ENCODE data around the gene SLC12A8.

SLC12A8 gene

GRCh38 chr3:125107861-125108567, 104.5 kb downstream of the SLC12A8 start:
- Histone ChIP-seq H3K4me3 (ENCODE audit: low read length in 2 of 2) (no peak overlapping the region), H3K9ac (ENCODE audit: low read depth, low read length, poor library complexity) (no peak overlapping the region), H2BK12ac (ENCODE audit: low read length) (no peak overlapping the region), H2AFZ (ENCODE audit: low read length) (no peak overlapping the region), H2BK15ac (ENCODE audit: low read length) (no peak overlapping the region), H3K27ac (replicated peaks; ENCODE audit: low read length) (no peak overlapping the region), H3K4me1 (ENCODE audit: control insufficient read depth in 2 of 2, insufficient read depth in 1 of 2, low read depth in 1 of 2, low read length in 2 of 2) (peaks cover 2 to 4% of the 10 kb centered on the region in 2 donors), H2BK5ac (ENCODE audit: low read length) (no peak overlapping the region), H3K18ac (ENCODE audit: low read length) (no peak overlapping the region), H4K91ac (ENCODE audit: low read depth, low read length, poor library complexity) (peak overlapping the region; percentile 68), H4K8ac (ENCODE audit: low read depth, low read length) (no peak overlapping the region), H3K79me1 (ENCODE audit: low read depth, low read length) (no peaks in the 10 kb centered on the region), H2BK120ac (ENCODE audit: low read depth, low read length) (no peak overlapping the region), H3K27me3 (ENCODE audit: control insufficient read depth in 3 of 3, insufficient read depth in 3 of 3, low read depth in 1 of 3, low read length in 3 of 3) (no peaks in the 10 kb centered on the region), H3K9me3 (replicated peaks in 1 of 2; ENCODE audit: control insufficient read depth in 2 of 2, insufficient read depth in 1 of 2, low read depth in 1 of 2, low read length in 2 of 2) (peaks cover 0 to 15% of the 10 kb centered on the region in 2 donors), H2AK5ac (ENCODE audit: low read depth, low read length) (no peak overlapping the region), H3K4me2 (ENCODE audit: insufficient read depth, low read length, poor library complexity, severe bottlenecking) (no peak overlapping the region), H3K4ac (ENCODE audit: low read length) (no peak overlapping the region), H3K36me3 (replicated peaks in 1 of 2; ENCODE audit: control insufficient read depth in 2 of 2, insufficient read depth in 2 of 2, low read length in 2 of 2) (peaks cover 0 to 14% of the 10 kb centered on the region in 2 donors), H3K14ac (ENCODE audit: low read length) (no peak overlapping the region), H3K23ac (ENCODE audit: low read depth, low read length, poor library complexity) (no peak overlapping the region)
- DNase-seq (ENCODE audit: low spot score), result no peak
- no CpG with 5 or more reads among the region's 13 CpGs for WGBS, 2 donors (ENCODE audit: extremely low coverage in 2 of 2, insufficient read length in 2 of 2, insufficient replicate concordance in 1 of 2)

DNA sequence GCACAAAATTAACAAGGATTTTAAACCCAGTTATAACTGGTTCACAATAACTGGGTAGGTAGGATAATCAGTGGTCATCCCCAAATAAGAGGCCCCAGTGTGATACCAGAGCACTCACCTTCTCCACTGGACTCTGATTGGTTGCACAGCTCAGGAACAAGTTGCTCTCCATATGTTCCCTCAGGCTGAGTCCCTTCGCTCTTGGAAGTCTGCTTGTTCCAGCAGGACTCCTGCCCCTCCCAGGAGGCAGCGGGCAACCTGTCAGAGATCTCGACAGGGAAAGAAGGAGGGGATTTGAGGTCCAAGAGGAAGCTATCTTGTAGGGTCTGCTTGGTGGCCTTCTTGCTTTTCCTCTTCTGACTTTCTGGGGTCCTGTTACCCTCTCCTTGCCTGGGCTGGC, 105.2 kb downstream of the SLC12A8 start:
- peaks cover 2 to 4% of the 10 kb centered on the region in 2 donors for H3K4me1 ChIP-seq (ENCODE audit: control insufficient read depth in 2 of 2, insufficient read depth in 1 of 2, low read depth in 1 of 2, low read length in 2 of 2)
- no peak for DNase-seq (ENCODE audit: low spot score)
- H3K4me2 ChIP-seq (ENCODE audit: insufficient read depth, low read length, poor library complexity, severe bottlenecking), result no peak overlapping the region
- H2BK5ac ChIP-seq (ENCODE audit: low read length), result no peak overlapping the region
- no peak overlapping the region for H3K14ac ChIP-seq (ENCODE audit: low read length)
- H3K9me3 ChIP-seq (replicated peaks in 1 of 2; ENCODE audit: control insufficient read depth in 2 of 2, insufficient read depth in 1 of 2, low read depth in 1 of 2, low read length in 2 of 2), result peaks cover 0 to 15% of the 10 kb centered on the region in 2 donors
- no peak overlapping the region for H3K18ac ChIP-seq (ENCODE audit: low read length)
- no peaks in the 10 kb centered on the region for H3K27me3 ChIP-seq (ENCODE audit: control insufficient read depth in 3 of 3, insufficient read depth in 3 of 3, low read depth in 1 of 3, low read length in 3 of 3)
- H3K27ac ChIP-seq (replicated peaks; ENCODE audit: low read length), result no peak overlapping the region
- H4K91ac ChIP-seq (ENCODE audit: low read depth, low read length, poor library complexity), result no peak overlapping the region
- no peak overlapping the region for H3K23ac ChIP-seq (ENCODE audit: low read depth, low read length, poor library complexity)
- H2BK12ac ChIP-seq (ENCODE audit: low read length), result no peak overlapping the region
- no peak overlapping the region for H4K8ac ChIP-seq (ENCODE audit: low read depth, low read length)
- H3K9ac ChIP-seq (ENCODE audit: low read depth, low read length, poor library complexity), result no peak overlapping the region
- peaks cover 0 to 16% of the 10 kb centered on the region in 2 donors for H3K36me3 ChIP-seq (replicated peaks in 1 of 2; ENCODE audit: control insufficient read depth in 2 of 2, insufficient read depth in 2 of 2, low read length in 2 of 2)
- H3K79me1 ChIP-seq (ENCODE audit: low read depth, low read length), result no peaks in the 10 kb centered on the region
- no peak overlapping the region for H2BK120ac ChIP-seq (ENCODE audit: low read depth, low read length)
- H2AFZ ChIP-seq (ENCODE audit: low read length), result no peak overlapping the region
- no CpG with 5 or more reads among the region's 3 CpGs for WGBS, 2 donors (ENCODE audit: extremely low coverage in 2 of 2, insufficient read length in 2 of 2, insufficient replicate concordance in 1 of 2)
- no peak overlapping the region for H2AK5ac ChIP-seq (ENCODE audit: low read depth, low read length)
- no peak overlapping the region for H3K4ac ChIP-seq (ENCODE audit: low read length)
- H2BK15ac ChIP-seq (ENCODE audit: low read length), result no peak overlapping the region
- H3K4me3 ChIP-seq (ENCODE audit: low read length in 2 of 2), result no peak overlapping the region

DNA sequence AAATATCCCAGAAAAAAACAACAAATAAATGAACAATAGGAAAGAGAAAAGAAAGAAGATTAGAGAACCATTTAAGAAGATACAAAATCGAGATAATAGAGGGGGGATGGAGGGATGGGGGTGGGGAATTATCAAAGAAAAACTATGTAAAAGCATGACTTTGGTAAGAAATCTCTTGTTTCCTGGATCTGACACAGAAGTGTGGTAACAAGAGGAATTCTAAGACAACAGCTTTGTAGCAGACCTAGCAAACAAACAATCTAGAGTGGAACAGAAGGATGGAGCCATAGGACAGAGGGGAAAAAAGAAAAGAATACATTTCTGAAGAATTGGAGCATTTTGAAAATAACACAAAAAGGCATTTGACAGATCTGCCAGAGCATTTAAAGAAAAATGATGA, 107.4 kb downstream of the SLC12A8 start:
- H4K91ac ChIP-seq (ENCODE audit: low read depth, low read length, poor library complexity), result no peak overlapping the region
- no peak overlapping the region for H2BK120ac ChIP-seq (ENCODE audit: low read depth, low read length)
- peaks cover 0 to 16% of the 10 kb centered on the region in 2 donors for H3K9me3 ChIP-seq (replicated peaks in 1 of 2; ENCODE audit: control insufficient read depth in 2 of 2, insufficient read depth in 1 of 2, low read depth in 1 of 2, low read length in 2 of 2)
- no peak overlapping the region for H2BK5ac ChIP-seq (ENCODE audit: low read length)
- no peak overlapping the region for H4K8ac ChIP-seq (ENCODE audit: low read depth, low read length)
- peaks cover 0 to 20% of the 10 kb centered on the region in 2 donors for H3K36me3 ChIP-seq (replicated peaks in 1 of 2; ENCODE audit: control insufficient read depth in 2 of 2, insufficient read depth in 2 of 2, low read length in 2 of 2)
- no peak overlapping the region for H2BK15ac ChIP-seq (ENCODE audit: low read length)
- no peak overlapping the region for H2BK12ac ChIP-seq (ENCODE audit: low read length)
- H3K4me1 ChIP-seq (ENCODE audit: control insufficient read depth in 2 of 2, insufficient read depth in 1 of 2, low read depth in 1 of 2, low read length in 2 of 2), result peaks cover 1 to 2% of the 10 kb centered on the region in 2 donors
- H3K9ac ChIP-seq (ENCODE audit: low read depth, low read length, poor library complexity), result no peak overlapping the region
- no CpG with 5 or more reads among the region's 1 CpG for WGBS, 2 donors (ENCODE audit: extremely low coverage in 2 of 2, insufficient read length in 2 of 2, insufficient replicate concordance in 1 of 2)
- no peak overlapping the region for H3K18ac ChIP-seq (ENCODE audit: low read length)
- no peak overlapping the region for H3K4ac ChIP-seq (ENCODE audit: low read length)
- H3K14ac ChIP-seq (ENCODE audit: low read length), result no peak overlapping the region
- no peak overlapping the region for H3K23ac ChIP-seq (ENCODE audit: low read depth, low read length, poor library complexity)
- no peak overlapping the region for H2AK5ac ChIP-seq (ENCODE audit: low read depth, low read length)
- no peak overlapping the region for H3K27ac ChIP-seq (replicated peaks; ENCODE audit: low read length)
- no peak overlapping the region for H3K4me2 ChIP-seq (ENCODE audit: insufficient read depth, low read length, poor library complexity, severe bottlenecking)
- H3K4me3 ChIP-seq (ENCODE audit: low read length in 2 of 2), result no peak overlapping the region
- no peak for DNase-seq (ENCODE audit: low spot score)
- no peak overlapping the region for H2AFZ ChIP-seq (ENCODE audit: low read length)
- H3K27me3 ChIP-seq (ENCODE audit: control insufficient read depth in 3 of 3, insufficient read depth in 3 of 3, low read depth in 1 of 3, low read length in 3 of 3), result no peaks in the 10 kb centered on the region
- H3K79me1 ChIP-seq (ENCODE audit: low read depth, low read length), result no peaks in the 10 kb centered on the region

DNA sequence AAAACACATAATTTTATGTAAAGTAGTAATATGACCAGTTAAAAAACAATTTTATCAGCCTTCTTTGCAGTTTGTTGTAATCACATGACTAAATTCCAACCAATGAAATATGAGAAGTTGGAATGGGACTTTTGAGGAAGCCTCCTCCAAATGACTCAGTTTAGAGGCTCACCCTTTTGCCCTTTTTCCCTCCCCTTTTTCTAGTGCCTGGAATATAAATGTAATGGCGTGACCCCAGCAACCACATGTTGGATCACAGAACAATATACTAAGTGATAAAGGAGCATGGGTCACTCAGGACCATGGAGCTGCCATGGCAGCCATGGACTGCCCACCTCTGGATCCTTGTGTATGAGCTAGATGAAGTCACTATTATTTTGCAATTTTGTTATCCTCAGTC, 107.9 kb downstream of the SLC12A8 start:
- Histone ChIP-seq H2AFZ (ENCODE audit: low read length) (no peak overlapping the region), H3K4me1 (ENCODE audit: control insufficient read depth in 2 of 2, insufficient read depth in 1 of 2, low read depth in 1 of 2, low read length in 2 of 2) (peaks cover 1 to 2% of the 10 kb centered on the region in 2 donors), H4K91ac (ENCODE audit: low read depth, low read length, poor library complexity) (no peak overlapping the region), H2BK15ac (ENCODE audit: low read length) (no peak overlapping the region), H3K18ac (ENCODE audit: low read length) (no peak overlapping the region), H3K27me3 (ENCODE audit: control insufficient read depth in 3 of 3, insufficient read depth in 3 of 3, low read depth in 1 of 3, low read length in 3 of 3) (no peaks in the 10 kb centered on the region), H3K9me3 (replicated peaks in 1 of 2; ENCODE audit: control insufficient read depth in 2 of 2, insufficient read depth in 1 of 2, low read depth in 1 of 2, low read length in 2 of 2) (peaks cover 0 to 19% of the 10 kb centered on the region in 2 donors), H3K79me1 (ENCODE audit: low read depth, low read length) (no peaks in the 10 kb centered on the region), H2BK12ac (ENCODE audit: low read length) (no peak overlapping the region), H2BK5ac (ENCODE audit: low read length) (no peak overlapping the region), H2BK120ac (ENCODE audit: low read depth, low read length) (no peak overlapping the region), H3K4me2 (ENCODE audit: insufficient read depth, low read length, poor library complexity, severe bottlenecking) (no peak overlapping the region), H3K14ac (ENCODE audit: low read length) (no peak overlapping the region), H3K27ac (replicated peaks; ENCODE audit: low read length) (no peak overlapping the region), H3K4ac (ENCODE audit: low read length) (no peak overlapping the region), H4K8ac (ENCODE audit: low read depth, low read length) (no peak overlapping the region), H3K36me3 (replicated peaks in 1 of 2; ENCODE audit: control insufficient read depth in 2 of 2, insufficient read depth in 2 of 2, low read length in 2 of 2) (peaks cover 0 to 20% of the 10 kb centered on the region in 2 donors), H3K4me3 (ENCODE audit: low read length in 2 of 2) (no peak overlapping the region), H3K9ac (ENCODE audit: low read depth, low read length, poor library complexity) (no peak overlapping the region), H2AK5ac (ENCODE audit: low read depth, low read length) (no peak overlapping the region), H3K23ac (ENCODE audit: low read depth, low read length, poor library complexity) (no peak overlapping the region)
- WGBS, 2 donors (ENCODE audit: extremely low coverage in 2 of 2, insufficient read length in 2 of 2, insufficient replicate concordance in 1 of 2), result no CpG with 5 or more reads among the region's 1 CpG
- DNase-seq (ENCODE audit: low spot score), result no peak

All from neuronal stem cell (in vitro differentiated cells).